Kidney (tissue), 22 donors: ENCODE data around the gene ZNF823. TPM values are rescaled to one million over a fixed set of nuclear protein-coding genes. Genes with fewer than 3 reads are reported as not detected.

Experiments
- DNase-seq, 5 donors: peaks; one replicate each; pipeline ENCODE4 v3.0.0-alpha.2; 2013 to 2020
- FAIRE-seq: peaks from 2 replicates; lab custom pipeline; 2012; peaks lifted over from hg19 to GRCh38; lab: Jason Lieb, UNC
- H3K27ac ChIP-seq, 2 donors: one replicate each; pipeline ENCODE4 v1.7.0; 2013; ENCODE audit warnings: low read depth in 2 of 2, low read length in 2 of 2, inconsistent platforms in 1 of 2
- H3K27me3 ChIP-seq: one replicate; pipeline ENCODE4 v1.7.1; 2013; ENCODE audit warnings: low read length, inconsistent platforms; ENCODE audit not compliant: control insufficient read depth, insufficient read depth
- H3K36me3 ChIP-seq, 3 donors: one replicate each; pipeline versions ENCODE4 v1.7.0 to v1.7.1; 2013; ENCODE audit warnings: low read length in 3 of 3, control low read depth in 1 of 3, inconsistent platforms in 1 of 3; ENCODE audit not compliant: insufficient read depth in 3 of 3, control insufficient read depth in 2 of 3
- H3K4me1 ChIP-seq, 3 donors: one replicate each; pipeline versions ENCODE4 v1.7.0 to v1.7.1; 2013; ENCODE audit warnings: low read length in 3 of 3, inconsistent platforms in 1 of 3, low read depth in 1 of 3; ENCODE audit not compliant: control insufficient read depth in 2 of 3, insufficient read depth in 2 of 3
- H3K4me3 ChIP-seq, 3 donors: one replicate each; pipeline versions ENCODE4 v1.7.0 to v1.8.1; 2013; ENCODE audit warnings: low read length in 3 of 3, control low read depth in 1 of 3, inconsistent platforms in 1 of 3
- H3K9ac ChIP-seq, 3 donors: one replicate each; pipeline versions ENCODE4 v1.7.0 to v1.7.1; 2013; ENCODE audit warnings: low read length in 3 of 3, control low read depth in 1 of 3, inconsistent platforms in 1 of 3
- H3K9me3 ChIP-seq, 3 donors: one replicate each; pipeline versions ENCODE4 v1.7.0 to v1.7.1; 2013; ENCODE audit warnings: low read length in 3 of 3, control low read depth in 1 of 3, inconsistent platforms in 1 of 3; ENCODE audit not compliant: control insufficient read depth in 2 of 3, insufficient read depth in 1 of 3
- CTCF ChIP-seq: IDR thresholded peaks from 3 replicates; pipeline ENCODE4 v1.5.1; 2012; ENCODE audit warnings: mild to moderate bottlenecking, moderate library complexity, borderline replicate concordance; ENCODE audit not compliant: insufficient read depth; ENCODE audit errors: extremely low read depth
- intact Hi-C: fragments of 100-400 bp; cut with DNase I; formaldehyde crosslinking; loops from one replicate; pipeline ENCODE4 v1.11.1; 2022
- long read RNA-seq, 10 donors: library from polyadenylated mRNA in 1 of 10; unstranded in 1 of 10; transcript quantifications; one replicate each; pipeline ENCODE4 v2.0.0 and lab custom pipeline, GENCODE V29; 2021 to 2026
- polyA plus RNA-seq: library from polyadenylated mRNA; stranded (reverse); fragments of 350-450 nt; fragmentation: Illumina TruSeq; extraction: RNeasy Lipid Tissue Mini Kit (QIAGEN cat#74804); gene quantifications from one replicate; pipeline ENCODE4 v1.2.3, GENCODE V29; 2014; ENCODE audit warnings: low read depth, low replicate concordance; ENCODE audit not compliant: insufficient read depth
- total RNA-seq: library from RNA; stranded (reverse); fragmentation: NEBNext Ultra II Directional; extraction: Animal tissue kit (Norgen Biotek cat#: 25700); gene quantifications from one replicate; pipeline ENCODE4 v1.2.1, GENCODE V29; 2021
- donor health status: control.
- donor health status: control.
- donor health status: control.
- donor health status: control.
- donor health status: control.
- donor health status: DM: yes; HTN: yes; CAD: no.
- donor health status: Normal renal cell carcinoma (clear cell type).

ZNF823 gene
- total RNA-seq (12.5 TPM), polyA plus RNA-seq (5.6 TPM)
- long read RNA-seq, donor 1, partial matches to known transcripts = 0 of 2 reads
- long read RNA-seq, donor 1, other reads (novel, unspliced or antisense) = 0 of 2 reads
- long read RNA-seq, donor 2, partial matches to known transcripts = 30 of 32 reads
- long read RNA-seq, donor 2, other reads (novel, unspliced or antisense) = 0 of 32 reads
- long read RNA-seq, donor 3, transcript ZNF823-201 (4 exons, 2,423 nt) = major isoform, 5 of 5 reads
- long read RNA-seq, donor 3, partial matches to known transcripts = 0 of 5 reads
- long read RNA-seq, donor 3, other reads (novel, unspliced or antisense) = 0 of 5 reads
- long read RNA-seq, donor 4, partial matches to known transcripts = 25 of 28 reads
- long read RNA-seq, donor 4, other reads (novel, unspliced or antisense) = 0 of 28 reads
- long read RNA-seq, donor 5 = 0 reads
- long read RNA-seq, donor 6, partial matches to known transcripts = 15 of 19 reads
- long read RNA-seq, donor 6, other reads (novel, unspliced or antisense) = 0 of 19 reads
- long read RNA-seq, donor 7, transcript ZNF823-201 (4 exons, 2,423 nt) = major isoform, 15 of 21 reads
- long read RNA-seq, donor 7, partial matches to known transcripts = 0 of 21 reads
- long read RNA-seq, donor 7, other reads (novel, unspliced or antisense) = 5 of 21 reads
- long read RNA-seq, donor 8, partial matches to known transcripts = 11 of 14 reads
- long read RNA-seq, donor 8, other reads (novel, unspliced or antisense) = 0 of 14 reads
- long read RNA-seq, donor 9 = 0 reads
- long read RNA-seq, donor 10, partial matches to known transcripts = 25 of 29 reads
- long read RNA-seq, donor 10, other reads (novel, unspliced or antisense) = 0 of 29 reads

GRCh38 chr19:11738746-11739620 is at the start of gene ZNF823:
Gene ZNF823 (minus strand): TSS chr19:11738946. CDS start chr19:11738819, 127 bp downstream.
- DNase-seq (peak; percentile 99 to 100 (median 100)), FAIRE-seq (peak; percentile 99)
- Histone ChIP-seq H3K36me3 (no peaks in the 10 kb centered on the region), H3K4me1 (peaks cover 3 to 11% (median 10%) of the 10 kb centered on the region in 3 donors), H3K27me3 (no peaks in the 10 kb centered on the region), H3K9ac (peak within 1 kb of the TSS; percentile 52 to 84 (median 76)), H3K4me3 (peak within 1 kb of the TSS; percentile 76 to 90 (median 86)), H3K9me3 (no peaks in the 10 kb centered on the region), H3K27ac (peak within 1 kb of the TSS; percentile 84 to 91)
- intact Hi-C loops = no loop called here
- TF ChIP-seq CTCF = no peak

- Histone ChIP-seq H3K9me3 (peaks cover 6 to 36% (median 11%) of the 10 kb centered on the region in 3 donors), H3K4me1 (no peaks in the 10 kb centered on the region), H3K27ac (no peak overlapping the region), H3K4me3 (no peak overlapping the region), H3K27me3 (no peaks in the 10 kb centered on the region), H3K9ac (no peak overlapping the region), H3K36me3 (peaks cover 0 to 3% (median 0%) of the 10 kb centered on the region in 3 donors)
- FAIRE-seq = no peak
- TF ChIP-seq CTCF = no peak
- no peak for DNase-seq
- intact Hi-C loops = no loop called here
These were observed 48.8 kb upstream of the ZNF823 start for GRCh38 chr19:11787536-11787935.

GRCh38 chr19:11784356-11784755 is 45.6 kb upstream of the ZNF823 start:
- Histone ChIP-seq H3K4me3 (no peak overlapping the region), H3K36me3 (peaks cover 20 to 27% (median 21%) of the 10 kb centered on the region in 3 donors), H3K4me1 (no peaks in the 10 kb centered on the region), H3K27me3 (no peaks in the 10 kb centered on the region), H3K27ac (no peak overlapping the region), H3K9ac (no peak overlapping the region), H3K9me3 (peaks cover 26 to 63% (median 31%) of the 10 kb centered on the region in 3 donors)
- no peak for DNase-seq
- TF ChIP-seq CTCF = no peak
- intact Hi-C loops = no loop called here
- no peak for FAIRE-seq
